GM12878 (cell line): ENCODE data around the gene YDJC. TPM values are rescaled to one million over a fixed set of nuclear protein-coding genes. Genes with fewer than 3 reads are reported as not detected.

Experiments used
- ATAC-seq: fragments of 200-7000 bp; cut with Tn5 transposase; 3 replicates; pipeline ENCODE4 v1.9.1; 2020; ENCODE audit warnings: mild to moderate bottlenecking, moderate library complexity
- BruUV-seq: library from RNA; stranded (reverse); fragments of 400-500 nt; replicated peaks from 2 replicates; lab custom pipeline; 2021; lab: Mats Ljungman, UMichigan
- CTCF ChIA-PET: fragments of 300-600 bp; sonication (Branson Sonifier 250); formaldehyde crosslinking; extraction: SDS; loops from one replicate; lab custom pipeline; 2021; ENCODE audit warnings: inconsistent platforms; lab: Yijun Ruan, JAX
- POLR2A ChIA-PET: fragments of 350-600 bp; formaldehyde crosslinking; extraction: SDS; loops from one replicate; lab custom pipeline; 2021; ENCODE audit warnings: inconsistent platforms; lab: Charles Lee
- RAD21 ChIA-PET: fragments of 300-600 bp; sonication (Branson Sonifier 250); formaldehyde crosslinking; loops from one replicate; lab custom pipeline; 2023; ENCODE audit warnings: antibody characterized with exemption; ENCODE audit not compliant: unreplicated experiment; lab: Charles Lee
- SMC1A ChIA-PET: fragments of 300-600 bp; sonication (Branson Sonifier 250); formaldehyde crosslinking; loops from one replicate; lab custom pipeline; 2023; ENCODE audit not compliant: unreplicated experiment, uncharacterized antibody; lab: Charles Lee
- DNase-seq: peaks from one replicate; pipeline ENCODE4 v3.0.0-alpha.2; 2011; ENCODE audit warnings: low read depth, low spot score
- FAIRE-seq: peaks from 3 replicates; lab custom pipeline; 2011; peaks lifted over from hg19 to GRCh38; lab: Jason Lieb, UNC
- H2AFZ ChIP-seq: 2 replicates; pipeline ENCODE4 v1.6.0; 2011; ENCODE audit warnings: low read depth, low read length, control low read depth; ENCODE audit not compliant: control insufficient read depth
- H3K27ac ChIP-seq: 2 replicates; pipeline ENCODE4 v1.5.1; 2011; ENCODE audit warnings: control low read depth; ENCODE audit not compliant: control insufficient read depth, insufficient read depth
- H3K27me3 ChIP-seq, 2 experiments: replicated peaks in 1 of 2; 2 replicates each; pipeline versions ENCODE4 v1.6.0 to v1.6.1; 2011; ENCODE audit warnings: low read length in 1 of 2; ENCODE audit not compliant: control insufficient read depth in 2 of 2, insufficient read depth in 2 of 2
- H3K36me3 ChIP-seq, 2 experiments: 2 replicates each; pipeline ENCODE4 v1.5.1; 2011; ENCODE audit warnings: low read length in 1 of 2; ENCODE audit not compliant: control insufficient read depth in 2 of 2, insufficient read depth in 2 of 2
- H3K4me1 ChIP-seq: 2 replicates; pipeline ENCODE4 v1.6.1; 2011; ENCODE audit warnings: mild to moderate bottlenecking, low read length, moderate library complexity, mixed read lengths; ENCODE audit not compliant: control insufficient read depth, insufficient read depth
- H3K4me2 ChIP-seq: 2 replicates; pipeline ENCODE4 v1.6.0; 2011; ENCODE audit warnings: control low read depth; ENCODE audit not compliant: control insufficient read depth, insufficient read depth
- H3K4me3 ChIP-seq: fragments of 200-600 bp; sonication (generic); 2 replicates; pipeline ENCODE4 v1.5.1; 2016
- H3K79me2 ChIP-seq: 2 replicates; pipeline ENCODE4 v1.6.0; 2011; ENCODE audit warnings: low read length; ENCODE audit not compliant: control insufficient read depth, insufficient read depth
- H3K9ac ChIP-seq: 2 replicates; pipeline ENCODE4 v1.8.0; 2011; ENCODE audit warnings: low read length, control low read depth, mixed read lengths; ENCODE audit not compliant: control insufficient read depth, insufficient read depth
- H3K9me3 ChIP-seq: replicated peaks from 3 replicates; pipeline ENCODE4 v1.5.1; 2011; ENCODE audit warnings: mild to moderate bottlenecking, low read length; ENCODE audit not compliant: control insufficient read depth, insufficient read depth
- H4K20me1 ChIP-seq: 2 replicates; pipeline ENCODE4 v1.6.0; 2011; ENCODE audit not compliant: control insufficient read depth, insufficient read depth
- HCFC1 ChIP-seq: fragments of 150-350 bp; IDR thresholded peaks from 2 replicates; pipeline ENCODE4 v1.6.1; 2014; ENCODE audit warnings: low read length
- MEF2A ChIP-seq: IDR thresholded peaks from 2 replicates; pipeline ENCODE4 v1.6.1; 2011; ENCODE audit warnings: low read depth, mild to moderate bottlenecking, low read length, moderate library complexity; ENCODE audit not compliant: insufficient read depth
- MTA3 ChIP-seq: IDR thresholded peaks from 2 replicates; pipeline ENCODE4 v1.6.1; 2012; ENCODE audit warnings: low read length, inconsistent platforms, borderline replicate concordance
- POLR2A ChIP-seq: IDR thresholded peaks from 2 replicates; pipeline ENCODE4 v1.6.1; 2011; ENCODE audit warnings: low read depth, mild to moderate bottlenecking, low read length
- SMAD1 ChIP-seq: fragments of 450-650 bp; IDR thresholded peaks from 2 replicates; pipeline ENCODE4 v1.6.1; 2018; ENCODE audit warnings: mild to moderate bottlenecking, low read depth; ENCODE audit not compliant: partially characterized antibody
- ZBTB11 ChIP-seq: fragments of 450-650 bp; formaldehyde crosslinking; IDR thresholded peaks from 2 replicates; pipeline ENCODE4 v1.5.0; 2022; ENCODE audit warnings: mild to moderate bottlenecking, missing genetic modification characterization
- WGBS: methylation state at CpG from one replicate; pipeline ENCODE4 v1.1.6; 2016; ENCODE audit warnings: low lambda C conversion rate; ENCODE audit not compliant: insufficient replicate concordance, insufficient coverage; ENCODE audit errors: missing lambda C conversion rate; 5-methylcytosine and 5-hydroxymethylcytosine counted together
- in situ Hi-C: fragments of 300-500 bp; cut with MboI; formaldehyde crosslinking; loops from 9 replicates; pipeline ENCODE4 v1.14.3; 2018; ENCODE audit warnings: mixed read lengths
- intact Hi-C: fragments of 100-400 bp; cut with micrococcal nuclease; formaldehyde crosslinking; loops from one replicate; pipeline ENCODE4 v1.14.2; 2022; ENCODE audit not compliant: unreplicated experiment
- polyA plus RNA-seq, 11 experiments: library from polyadenylated mRNA; depleted of rRNA in 4 of 11; unstranded in 6 of 11; stranded (reverse) in 5 of 11; fragments of >200 nt; fragmentation: Nextera tagmentation in 4 of 11; fragmentation: Illumina TruSeq in 1 of 11; extraction: Ambion mirVana in 4 of 11; extraction: Trizol in 1 of 11; gene quantifications; 1 replicate in 1 of 11; 2 replicates in 10 of 11; pipeline versions ENCODE4 v1.2.1 to v1.2.3, GENCODE V29; 2011 to 2016; ENCODE audit warnings: inconsistent platforms in 2 of 11, missing spikeins in 2 of 11, low read depth in 1 of 11
- total RNA-seq, 4 experiments: library from RNA; depleted of rRNA in 3 of 4; stranded (reverse); fragments of >200 nt in 3 of 4; fragmentation: Illumina TruSeq in 1 of 4; extraction: Trizol in 1 of 4; gene quantifications; 2 replicates each; pipeline versions ENCODE4 v1.2.1 to v1.2.3, GENCODE V29; 2013 to 2021

YDJC gene
- total and polyA plus RNA-seq, 10 of the 15 experiments (the other 5 are each of a cell fraction or from before 2014, with no cell fraction given), result 1.00 to 77.6 (median 38.4) TPM

GRCh38 chr22:21669026-21669425, 39.2 kb upstream of the YDJC start:
- POLR2A ChIA-PET, result no interaction called here
- Histone ChIP-seq H2AFZ (no peak overlapping the region), H3K4me2 (no peak overlapping the region), H3K79me2 (peaks cover 15% of the 10 kb centered on the region), H3K27ac (no peak overlapping the region), H3K4me1 (peaks cover 12% of the 10 kb centered on the region), H3K27me3 (no peaks in the 10 kb centered on the region), H3K36me3 (peaks cover 13 to 15% of the 10 kb centered on the region in 2 experiments), H3K9me3 (no peaks in the 10 kb centered on the region), H3K9ac (no peak overlapping the region), H4K20me1 (no peaks in the 10 kb centered on the region), H3K4me3 (no peak overlapping the region)
- no TSS peak for BruUV-seq
- RAD21 ChIA-PET, result no interaction called here
- ATAC-seq, result no peak
- TF ChIP-seq POLR2A (no peak), SMAD1 (no peak), MTA3 (no peak), HCFC1 (no peak), MEF2A (no peak), ZBTB11 (CRISPR knock-in tag) (no peak)
- in situ Hi-C loops, result no loop called here
- no peak for FAIRE-seq
- intact Hi-C loops, result no loop called here
- 59% methylated on average over 9 of the region's 9 CpGs for WGBS
- CTCF ChIA-PET, result interaction anchor here (1.8 kb wide), 1 partner anchor 269 kb away, joined by 4 read pairs; no protein-coding TSS in a partner anchor
- no peak for DNase-seq
- SMC1A ChIA-PET, result no interaction called here
